GM18505 (cell line): Measurements from ENCODE around the gene COPS9.

Experiments
- ATAC-seq: cut with Tn5 transposase; IDR thresholded peaks from one replicate; pipeline ENCODE4 v1.9.1; 2021; ENCODE audit not compliant: unreplicated experiment
- POLR2A ChIP-seq: IDR thresholded peaks from 4 replicates; pipeline ENCODE4 v1.6.1; 2011; ENCODE audit warnings: borderline replicate concordance; ENCODE audit not compliant: insufficient read depth, insufficient read length; ENCODE audit errors: extremely low read depth

Gene COPS9

GRCh38 chr2:240140920-240141319, 4.8 kb upstream of the COPS9 start:
- TF ChIP-seq POLR2A: no peak
- no peak for ATAC-seq

- TF ChIP-seq POLR2A: no peak
- ATAC-seq: no peak
Observed at GRCh38 chr2:240140511-240140910, 4.4 kb upstream of the COPS9 start, which contains the start of gene OTOS. Gene OTOS, minus strand, starts transcription at chr2:240140658. Its CDS starts 332 bp downstream, at chr2:240140326.

GRCh38 chr2:240139666-240140393, 3.7 kb upstream of the COPS9 start:
- TF ChIP-seq POLR2A: no peak

GRCh38 chr2:240139011-240139441, 2.9 kb upstream of the COPS9 start:
- no peak for TF ChIP-seq POLR2A
- no peak for ATAC-seq

More at GRCh38 chr2:240139666-240140393, 3.7 kb upstream of the COPS9 start:
- no peak for ATAC-seq

GRCh38 chr2:240138254-240138984, 2.3 kb upstream of the COPS9 start:
- no peak for ATAC-seq
- TF ChIP-seq POLR2A: no peak

- TF ChIP-seq POLR2A: no peak
Observed at GRCh38 chr2:240137596-240138253, 1.6 kb upstream of the COPS9 start.

GRCh38 chr2:240136671-240137292, 677 bp upstream of the COPS9 start:
- peak; percentile 5 for ATAC-seq
- no peak for TF ChIP-seq POLR2A

More at GRCh38 chr2:240137596-240138253, 1.6 kb upstream of the COPS9 start:
- ATAC-seq: no peak

- no peak for TF ChIP-seq POLR2A
- no peak for ATAC-seq
Observed at GRCh38 chr2:240135706-240136012, 446 bp downstream of the COPS9 start.

- ATAC-seq: no peak
- no peak for TF ChIP-seq POLR2A
Observed at GRCh38 chr2:240134956-240135520, 1.1 kb downstream of the COPS9 start.

- no peak for TF ChIP-seq POLR2A
- ATAC-seq: no peak
Observed at GRCh38 chr2:240134466-240134865, 1.6 kb downstream of the COPS9 start.

- TF ChIP-seq POLR2A: no peak
- ATAC-seq: no peak
Observed at GRCh38 chr2:240133401-240133800, 2.7 kb downstream of the COPS9 start.

GRCh38 chr2:240132651-240132980, 3.5 kb downstream of the COPS9 start:
- TF ChIP-seq POLR2A: no peak
- ATAC-seq: no peak
